Measurements from ENCODE around the gene SEPSECS.

Gene SEPSECS

DNA sequence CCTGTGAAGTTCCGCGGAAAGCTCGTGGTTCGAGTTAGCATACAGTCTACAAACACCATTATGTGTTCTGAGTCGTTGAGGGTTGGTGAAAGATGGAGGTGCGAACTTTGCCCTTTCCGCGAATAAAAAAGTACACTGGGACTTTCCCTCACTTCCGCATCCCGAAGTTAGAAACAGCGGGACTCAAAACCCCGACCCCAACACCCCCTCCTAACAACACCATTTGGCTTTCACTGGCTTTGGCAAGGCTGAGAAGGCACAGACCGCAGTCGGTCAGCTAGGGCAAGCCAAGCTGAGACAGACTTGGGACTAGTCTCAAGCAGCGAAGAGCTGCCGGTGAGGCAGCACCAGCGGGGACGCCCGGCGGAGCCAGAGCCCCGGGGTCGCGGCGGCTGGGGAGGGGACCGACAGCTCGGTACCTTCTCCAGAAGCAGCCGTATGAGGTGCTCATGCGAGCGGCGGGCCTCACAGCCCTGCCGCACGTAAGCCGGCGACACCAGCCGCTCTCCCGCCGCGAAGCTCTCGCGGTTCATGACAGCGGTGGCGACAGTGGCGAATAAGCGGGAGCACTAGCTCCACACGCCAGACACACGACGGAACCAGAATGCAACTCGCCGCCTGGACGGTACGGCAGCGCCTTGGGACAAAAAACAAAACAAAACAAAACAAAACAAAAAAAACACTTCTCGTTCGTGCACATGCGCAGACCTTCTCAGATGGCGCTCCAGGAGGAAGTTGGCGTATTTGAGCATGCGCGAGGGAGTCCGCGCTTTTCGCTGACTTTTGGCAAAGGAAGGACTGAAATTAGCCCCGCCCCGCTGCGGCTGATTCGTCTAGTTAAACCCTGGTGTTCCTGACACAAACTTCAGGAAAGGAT lies at the start of gene SEPSECS:
TSS of gene SEPSECS (minus strand) at position 613 of the 877 bp plus-strand sequence. CDS start at position 533, 80 bp downstream.
- H3K36me3 ChIP-seq (ENCODE audit: insufficient read depth, low read length), result peaks cover 15% of the 10 kb centered on the region; the same call in 1 of the 2 replicates
- H3K4me2 ChIP-seq (ENCODE audit: insufficient read depth, low read length), result peak within 1 kb of the TSS; percentile 81
- H3K27me3 ChIP-seq (ENCODE audit: insufficient read depth, low read length, poor library complexity), result no peaks in the 10 kb centered on the region
- H3K79me2 ChIP-seq (ENCODE audit: insufficient read depth, low read length), result peaks cover 52% of the 10 kb centered on the region
- H3K4me3 ChIP-seq (ENCODE audit: low read depth in 1 of 2, low read length in 2 of 2), result peak within 1 kb of the TSS; percentile 71 to 87
- no peaks in the 10 kb centered on the region for H4K20me1 ChIP-seq (ENCODE audit: insufficient read depth, low read length)
- DNase-seq (peak; percentile 95), ATAC-seq (ENCODE audit: insufficient read depth, low read depth) (peak; percentile 82)
- no peaks in the 10 kb centered on the region for H3K9me3 ChIP-seq (ENCODE audit: insufficient read depth, low read length, severe bottlenecking)
- no peak for TF ChIP-seq EZH2 (IDR thresholded peaks at IDR 0.05; ENCODE audit: borderline replicate concordance, low read depth, low read length, severe bottlenecking)
- TF ChIP-seq, protein P1, sequence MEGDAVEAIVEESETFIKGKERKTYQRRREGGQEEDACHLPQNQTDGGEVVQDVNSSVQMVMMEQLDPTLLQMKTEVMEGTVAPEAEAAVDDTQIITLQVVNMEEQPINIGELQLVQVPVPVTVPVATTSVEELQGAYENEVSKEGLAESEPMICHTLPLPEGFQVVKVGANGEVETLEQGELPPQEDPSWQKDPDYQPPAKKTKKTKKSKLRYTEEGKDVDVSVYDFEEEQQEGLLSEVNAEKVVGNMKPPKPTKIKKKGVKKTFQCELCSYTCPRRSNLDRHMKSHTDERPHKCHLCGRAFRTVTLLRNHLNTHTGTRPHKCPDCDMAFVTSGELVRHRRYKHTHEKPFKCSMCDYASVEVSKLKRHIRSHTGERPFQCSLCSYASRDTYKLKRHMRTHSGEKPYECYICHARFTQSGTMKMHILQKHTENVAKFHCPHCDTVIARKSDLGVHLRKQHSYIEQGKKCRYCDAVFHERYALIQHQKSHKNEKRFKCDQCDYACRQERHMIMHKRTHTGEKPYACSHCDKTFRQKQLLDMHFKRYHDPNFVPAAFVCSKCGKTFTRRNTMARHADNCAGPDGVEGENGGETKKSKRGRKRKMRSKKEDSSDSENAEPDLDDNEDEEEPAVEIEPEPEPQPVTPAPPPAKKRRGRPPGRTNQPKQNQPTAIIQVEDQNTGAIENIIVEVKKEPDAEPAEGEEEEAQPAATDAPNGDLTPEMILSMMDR (IDR thresholded peaks at IDR 0.05; ENCODE audit: borderline replicate concordance, extremely low read depth, low read length, poor library complexity, severe bottlenecking), result no peak
- peak within 1 kb of the TSS; percentile 94 for H2AFZ ChIP-seq (ENCODE audit: low read depth, low read length)
- H3K9ac ChIP-seq (ENCODE audit: low read depth, low read length), result peak within 1 kb of the TSS; percentile 86
- peak within 1 kb of the TSS; percentile 95 for H3K27ac ChIP-seq (ENCODE audit: low read length)
- H3K4me1 ChIP-seq (ENCODE audit: insufficient read depth, low read length), result peaks cover 38% of the 10 kb centered on the region

DNA sequence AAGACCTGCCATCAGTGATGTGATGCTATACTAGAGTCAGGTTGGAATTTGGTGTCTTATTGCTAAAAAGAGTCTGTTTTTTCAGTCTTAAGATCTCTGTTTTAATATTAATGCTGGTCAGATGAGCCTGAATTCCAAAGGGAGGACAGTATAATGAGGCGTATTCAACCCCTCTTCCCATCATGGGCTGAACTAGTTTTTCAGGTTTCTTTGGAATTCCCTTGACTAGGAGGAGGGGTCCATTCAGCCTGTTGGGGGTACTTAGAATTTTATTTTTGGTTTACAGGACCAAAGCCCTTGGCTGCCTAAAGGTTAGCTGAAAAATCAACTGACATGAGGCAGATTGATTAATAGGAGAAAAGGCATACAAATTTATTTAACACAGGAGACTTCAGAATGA lies 49.5 kb upstream of the SEPSECS start:
- TF ChIP-seq, protein P1 (IDR thresholded peaks at IDR 0.05; ENCODE audit: borderline replicate concordance, extremely low read depth, low read length, poor library complexity, severe bottlenecking), result no peak
- TF ChIP-seq EZH2 (IDR thresholded peaks at IDR 0.05; ENCODE audit: borderline replicate concordance, low read depth, low read length, severe bottlenecking), result no peak
- H3K4me1 ChIP-seq (ENCODE audit: insufficient read depth, low read length), result no peaks in the 10 kb centered on the region
- no peaks in the 10 kb centered on the region for H4K20me1 ChIP-seq (ENCODE audit: insufficient read depth, low read length)
- no peak overlapping the region for H3K27ac ChIP-seq (ENCODE audit: low read length)
- no peaks in the 10 kb centered on the region for H3K79me2 ChIP-seq (ENCODE audit: insufficient read depth, low read length)
- no peak overlapping the region for H3K4me3 ChIP-seq (ENCODE audit: low read depth in 1 of 2, low read length in 2 of 2)
- H3K4me2 ChIP-seq (ENCODE audit: insufficient read depth, low read length), result no peak overlapping the region
- H3K9ac ChIP-seq (ENCODE audit: low read depth, low read length), result no peak overlapping the region
- H3K9me3 ChIP-seq (ENCODE audit: insufficient read depth, low read length, severe bottlenecking), result peaks cover 2% of the 10 kb centered on the region
- no peaks in the 10 kb centered on the region for H3K36me3 ChIP-seq (ENCODE audit: insufficient read depth, low read length)
- ATAC-seq (ENCODE audit: insufficient read depth, low read depth) (no peak), DNase-seq (no peak)
- no peak overlapping the region for H2AFZ ChIP-seq (ENCODE audit: low read depth, low read length)
- H3K27me3 ChIP-seq (ENCODE audit: insufficient read depth, low read length, poor library complexity), result no peaks in the 10 kb centered on the region

DNA sequence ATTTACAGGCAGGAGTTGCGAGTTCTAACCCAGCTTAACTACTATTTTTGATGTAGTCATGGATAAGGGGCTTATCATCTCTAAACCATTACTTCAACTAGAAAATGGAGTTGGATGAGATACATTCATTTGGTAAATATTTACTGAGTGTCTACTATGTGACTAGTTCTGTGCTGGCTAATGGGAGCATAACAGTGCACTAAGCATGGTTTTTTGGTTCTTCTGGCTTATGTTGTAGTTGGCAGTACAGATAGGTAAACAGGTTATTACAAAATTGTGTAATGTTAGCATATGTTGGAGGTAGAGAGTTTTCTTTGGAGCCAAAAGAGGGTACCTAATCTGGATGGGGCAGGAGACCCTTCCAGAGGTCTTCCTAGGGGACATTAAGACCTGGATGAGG lies 47.7 kb upstream of the SEPSECS start:
- Histone ChIP-seq H3K27me3 (ENCODE audit: insufficient read depth, low read length, poor library complexity) (no peaks in the 10 kb centered on the region), H2AFZ (ENCODE audit: low read depth, low read length) (no peak overlapping the region), H3K9ac (ENCODE audit: low read depth, low read length) (no peak overlapping the region), H3K4me1 (ENCODE audit: insufficient read depth, low read length) (no peaks in the 10 kb centered on the region), H3K9me3 (ENCODE audit: insufficient read depth, low read length, severe bottlenecking) (peaks cover 2% of the 10 kb centered on the region), H3K27ac (ENCODE audit: low read length) (no peak overlapping the region), H3K4me2 (ENCODE audit: insufficient read depth, low read length) (no peak overlapping the region), H3K36me3 (ENCODE audit: insufficient read depth, low read length) (no peaks in the 10 kb centered on the region), H3K79me2 (ENCODE audit: insufficient read depth, low read length) (no peaks in the 10 kb centered on the region), H3K4me3 (ENCODE audit: low read depth in 1 of 2, low read length in 2 of 2) (no peak overlapping the region), H4K20me1 (ENCODE audit: insufficient read depth, low read length) (no peaks in the 10 kb centered on the region)
- no peak for TF ChIP-seq EZH2 (IDR thresholded peaks at IDR 0.05; ENCODE audit: borderline replicate concordance, low read depth, low read length, severe bottlenecking)
- TF ChIP-seq, protein P1 (IDR thresholded peaks at IDR 0.05; ENCODE audit: borderline replicate concordance, extremely low read depth, low read length, poor library complexity, severe bottlenecking), result no peak
- DNase-seq (no peak), ATAC-seq (ENCODE audit: insufficient read depth, low read depth) (no peak)

Data from DND-41 (cell line).